GM19395 (cell line): Measurements from ENCODE around the gene SAT2.
"Not testable (repeated sequence)": the region's sequence is repeated elsewhere in the genome, so short reads cannot be mapped to it uniquely, and the experiment has no call there.

Source experiments
- ATAC-seq: cut with Tn5 transposase; IDR thresholded peaks from one replicate; pipeline ENCODE4 v1.9.1; 2021; ENCODE audit warnings: mild to moderate bottlenecking, moderate library complexity; ENCODE audit not compliant: unreplicated experiment

Gene SAT2

GRCh38 chr17:7634384-7634783, 6.8 kb upstream of the SAT2 start:
- no peak for ATAC-seq

- ATAC-seq = no peak
These were observed 5.5 kb upstream of the SAT2 start for GRCh38 chr17:7633093-7633492.

- ATAC-seq = no peak
These were observed 4.9 kb upstream of the SAT2 start for GRCh38 chr17:7632492-7632894.

DNA sequence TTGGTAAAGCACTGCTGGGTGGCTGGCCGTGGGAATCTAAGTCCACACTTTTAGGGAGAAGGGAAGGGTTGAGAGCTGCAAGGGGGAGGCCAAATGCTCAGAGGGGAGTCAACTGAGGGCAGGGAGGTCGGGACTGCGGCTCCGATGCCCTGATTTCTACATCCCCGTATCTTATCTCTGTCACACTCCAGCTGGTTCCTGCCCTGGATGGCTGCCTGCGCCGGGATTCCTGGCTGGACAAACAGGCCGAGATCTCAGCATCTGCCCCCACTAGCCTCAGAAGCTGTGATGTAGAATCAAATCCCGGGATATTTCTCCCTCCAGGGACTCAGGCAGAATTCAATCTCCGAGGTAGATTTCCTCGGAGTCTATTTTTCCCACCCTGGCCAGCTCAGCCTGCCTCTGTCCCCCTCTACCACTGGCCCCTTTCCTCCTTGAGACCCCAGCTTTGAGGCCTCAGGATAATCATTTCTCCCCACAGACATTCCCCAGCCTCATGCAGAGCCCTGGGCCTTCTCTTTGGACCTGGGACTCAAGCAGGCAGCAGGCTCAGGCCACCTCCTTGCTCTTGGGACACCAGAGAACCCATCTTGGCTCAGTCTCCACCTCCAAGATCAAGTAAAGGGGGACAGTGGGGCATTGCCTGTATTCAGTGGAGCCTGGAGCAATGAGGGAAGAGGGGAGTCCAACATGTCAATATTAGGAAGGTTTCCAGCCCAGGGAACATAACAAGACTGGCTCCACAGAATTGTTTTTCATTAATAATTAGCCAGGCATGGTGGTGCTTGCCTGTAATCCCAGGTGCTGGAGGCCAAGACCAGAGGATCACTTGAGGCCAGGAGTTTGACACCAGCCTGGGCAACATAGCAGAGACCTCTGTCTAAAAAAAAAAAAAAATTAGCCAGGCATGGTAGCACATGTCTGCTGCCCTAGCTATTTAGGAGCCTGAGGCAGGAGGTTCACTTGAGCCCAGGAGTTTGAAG, 4.1 kb upstream of the SAT2 start:
- ATAC-seq = no peak

- ATAC-seq = no peak
These were observed 2.4 kb upstream of the SAT2 start, which contains the start of gene SHBG for GRCh38 chr17:7629939-7630571. Gene SHBG (plus strand): TSS chr17:7630135. CDS start chr17:7630173, 38 bp downstream.

GRCh38 chr17:7626956-7627249, 718 bp downstream of the SAT2 start:
- ATAC-seq = no peak

DNA sequence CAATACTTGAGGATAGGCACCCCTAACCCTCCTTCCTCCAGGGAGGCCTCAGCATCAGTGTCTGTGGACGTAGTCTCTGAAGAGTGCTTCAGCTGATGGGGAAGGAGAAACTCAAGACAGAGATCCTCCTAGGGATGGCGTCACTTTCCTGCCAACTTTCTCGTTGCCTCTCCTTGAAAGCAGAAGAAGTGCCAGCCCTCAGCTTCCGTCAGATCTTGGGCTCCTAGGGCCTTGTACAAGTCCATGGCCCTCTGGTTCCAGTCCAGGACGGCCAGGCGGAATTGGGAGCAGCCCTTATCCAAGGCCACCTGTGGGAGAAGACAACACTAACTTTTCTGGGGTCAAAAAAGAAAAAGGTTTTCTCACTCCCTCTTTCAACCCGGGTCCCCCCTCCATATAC, 1.3 kb downstream of the SAT2 start:
- ATAC-seq = no peak

- not testable (repeated sequence) for ATAC-seq
These were observed 1.9 kb downstream of the SAT2 start for GRCh38 chr17:7625749-7626148.

- no peak for ATAC-seq
These were observed 4.0 kb downstream of the SAT2 start for GRCh38 chr17:7623661-7624060.

DNA sequence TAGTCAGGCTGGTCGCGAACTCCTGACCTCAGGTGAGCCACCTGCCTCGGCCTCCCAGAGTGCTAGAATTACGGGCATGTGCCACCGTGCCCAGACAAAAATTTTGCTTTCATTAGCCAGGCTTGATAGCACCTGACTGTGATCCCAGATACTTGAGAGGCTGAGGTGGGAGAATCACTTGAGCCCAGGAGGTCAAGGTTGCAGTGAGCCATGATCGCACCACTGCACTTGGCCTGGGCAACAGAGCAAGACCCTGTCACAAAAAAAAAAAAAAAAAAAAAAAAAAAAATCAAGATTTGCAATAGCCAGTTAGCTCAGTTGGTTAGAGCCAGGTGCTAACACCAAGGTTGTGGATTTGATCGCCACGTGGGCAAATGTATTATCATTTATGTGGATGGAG, 6.8 kb downstream of the SAT2 start:
- no peak for ATAC-seq

DNA sequence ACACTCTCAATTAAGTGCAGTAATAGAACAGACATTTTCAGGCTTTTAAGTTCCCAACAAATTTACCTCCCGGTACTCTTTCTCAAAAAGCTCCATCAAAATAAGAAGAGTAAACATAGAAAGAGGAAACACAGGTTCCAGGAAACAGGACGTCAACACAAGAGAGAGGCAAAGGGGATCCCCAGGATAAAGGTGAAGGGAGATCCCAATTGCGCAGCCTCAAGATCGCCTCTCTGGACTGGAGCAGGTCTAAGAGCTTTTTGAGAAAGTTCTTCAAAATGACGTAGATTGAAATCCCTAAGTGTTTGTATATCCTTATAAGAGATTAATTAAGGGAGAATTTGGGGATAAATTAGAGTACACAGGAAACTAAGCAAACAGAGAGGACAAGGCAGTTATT, 9.0 kb downstream of the SAT2 start:
- ATAC-seq = no peak

DNA sequence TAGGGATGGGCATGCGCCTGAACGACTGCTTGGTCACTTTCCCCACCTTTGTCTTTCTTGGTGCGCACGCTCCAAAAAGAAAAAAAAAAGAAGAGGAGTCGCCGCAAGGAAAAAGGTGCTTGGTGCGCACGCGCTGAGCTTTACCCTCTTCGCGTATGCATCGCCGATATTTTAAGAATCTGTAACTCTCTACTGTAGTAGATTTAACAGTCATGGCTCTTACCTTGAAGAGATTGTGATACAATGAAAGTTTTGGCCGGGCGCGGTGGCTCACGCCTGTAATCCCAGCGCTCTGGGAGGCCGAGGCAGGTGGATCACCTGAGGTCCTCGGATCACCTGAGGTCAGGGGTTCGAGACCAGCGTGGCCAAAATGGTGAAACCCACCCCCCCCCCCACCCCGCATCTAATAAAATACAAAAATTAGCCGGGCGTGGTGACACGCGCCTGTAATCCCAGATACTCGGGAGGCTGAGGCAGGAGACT, 12.3 kb downstream of the SAT2 start:
- ATAC-seq = no peak

GRCh38 chr17:7614425-7615264, 13.0 kb downstream of the SAT2 start, which contains the start of gene FXR2:
Gene FXR2 (minus strand): TSS chr17:7614897. CDS start chr17:7614532, 365 bp downstream.
- peak; percentile 81 for ATAC-seq

DNA sequence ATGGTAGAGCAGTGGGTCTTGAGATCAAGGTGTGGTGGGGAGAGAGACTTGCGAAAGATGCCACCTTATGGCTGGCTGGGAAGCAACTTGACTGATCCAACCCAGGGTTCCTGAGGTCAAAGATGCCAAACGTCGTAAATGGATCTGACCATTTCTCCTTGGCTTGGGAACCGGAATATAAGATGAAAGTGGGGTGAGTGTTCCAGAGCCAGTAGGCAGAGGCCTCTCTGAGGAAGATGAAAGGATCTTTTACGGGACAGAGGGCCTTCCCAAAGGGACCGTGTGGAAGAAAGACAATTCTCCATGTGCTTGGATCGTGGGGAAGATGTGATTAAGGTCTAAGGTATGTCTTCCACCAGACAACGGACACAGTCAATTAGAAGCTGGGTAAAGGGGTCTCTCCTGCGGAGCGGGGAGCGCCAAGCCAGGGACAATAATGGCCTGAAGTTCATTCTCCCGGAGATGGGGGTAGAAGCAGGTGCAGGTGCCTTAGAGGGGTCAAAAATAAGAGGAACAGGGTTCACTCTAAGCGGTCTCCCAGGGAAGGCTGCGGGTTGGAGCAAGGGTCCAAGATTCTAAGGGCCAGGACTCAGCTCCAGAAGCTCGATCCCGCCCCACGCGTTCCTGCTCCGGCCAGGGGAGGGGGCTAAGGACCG, 13.7 kb downstream of the SAT2 start:
- no peak for ATAC-seq

DNA sequence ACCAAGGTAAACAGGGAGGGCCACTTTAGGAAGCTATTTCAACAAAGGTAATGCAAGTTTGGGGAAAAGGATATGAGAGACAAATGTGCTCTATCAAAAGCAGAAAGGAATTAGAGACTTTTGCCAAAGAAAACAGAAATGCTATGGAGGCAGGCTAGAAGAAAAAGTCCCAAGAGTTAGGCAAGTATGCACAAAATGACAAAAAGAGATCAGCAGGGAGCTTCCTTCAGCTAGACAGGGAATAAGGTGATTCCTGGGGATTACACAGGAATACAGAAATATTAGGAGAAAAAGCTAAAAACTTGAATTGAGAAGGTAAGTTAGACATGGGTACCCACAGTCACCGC, 15.4 kb downstream of the SAT2 start:
- ATAC-seq = no peak

- ATAC-seq = no peak
These were observed 15.9 kb downstream of the SAT2 start for GRCh38 chr17:7611635-7612293.

- no peak for ATAC-seq
These were observed 17.0 kb downstream of the SAT2 start for GRCh38 chr17:7610641-7611040.

GRCh38 chr17:7606280-7606679, 21.3 kb downstream of the SAT2 start:
- ATAC-seq = no peak

GRCh38 chr17:7597561-7597960, 30.1 kb downstream of the SAT2 start:
- not testable (repeated sequence) for ATAC-seq

DNA sequence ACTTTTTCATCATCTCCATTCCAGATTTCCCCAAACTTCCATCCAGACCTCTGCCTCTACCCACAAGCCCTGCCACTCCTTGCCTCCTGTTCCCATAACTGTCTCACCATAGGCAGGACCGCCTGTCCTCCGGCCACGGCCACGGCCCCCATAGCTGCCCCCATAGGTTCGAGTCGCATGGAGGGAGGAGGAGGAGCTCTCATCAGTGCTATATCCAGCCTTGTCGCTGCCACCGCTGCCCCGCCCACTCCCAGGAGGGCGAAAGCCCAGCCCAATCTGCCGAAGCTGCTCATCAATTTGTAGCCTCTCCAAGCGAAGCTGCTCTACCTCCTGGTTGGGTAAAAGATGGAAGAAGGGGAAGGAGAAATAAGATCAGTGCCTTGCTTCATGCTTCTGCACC, 34.3 kb downstream of the SAT2 start:
- ATAC-seq = no peak
